NOMO-1 treated with DMSO at 0.1 percent for 48 hours (cell line): ENCODE results near the gene C14orf119.

ENCODE experiments used
- DNase-seq: peaks from one replicate; lab custom pipeline; 2025; ENCODE audit not compliant: unreplicated experiment; lab: John Stamatoyannopoulos, UW

The C14orf119 gene

GRCh38 chr14:23124337-23124954, 29.1 kb downstream of the C14orf119 start:
- DNase-seq: no peak

GRCh38 chr14:23125011-23125410, 29.7 kb downstream of the C14orf119 start:
- DNase-seq: no peak

- DNase-seq: no peak
Observed at GRCh38 chr14:23125933-23126524, 30.7 kb downstream of the C14orf119 start.

- no peak for DNase-seq
Observed at GRCh38 chr14:23126548-23127278, 31.4 kb downstream of the C14orf119 start.

- DNase-seq: no peak
Observed at GRCh38 chr14:23127861-23128260, 32.6 kb downstream of the C14orf119 start.

GRCh38 chr14:23128969-23129758, 33.9 kb downstream of the C14orf119 start:
- DNase-seq: no peak

- DNase-seq: no peak
Observed at GRCh38 chr14:23129759-23130316, 34.5 kb downstream of the C14orf119 start.

GRCh38 chr14:23130871-23131270, 35.6 kb downstream of the C14orf119 start:
- no peak for DNase-seq

GRCh38 chr14:23131482-23131881, 36.2 kb downstream of the C14orf119 start:
- no peak for DNase-seq

- DNase-seq: no peak
Observed at GRCh38 chr14:23132970-23133369, 37.7 kb downstream of the C14orf119 start.

GRCh38 chr14:23136566-23137133, 41.3 kb downstream of the C14orf119 start:
- no peak for DNase-seq

- DNase-seq: no peak
Observed at GRCh38 chr14:23137192-23137812, 42.0 kb downstream of the C14orf119 start.

- DNase-seq: no peak
Observed at GRCh38 chr14:23137813-23138535, 42.7 kb downstream of the C14orf119 start.

- no peak for DNase-seq
Observed at GRCh38 chr14:23139874-23140273, 44.6 kb downstream of the C14orf119 start.

- no peak for DNase-seq
Observed at GRCh38 chr14:23140371-23140770, 45.1 kb downstream of the C14orf119 start.

- no peak for DNase-seq
Observed at GRCh38 chr14:23141706-23142444, 46.6 kb downstream of the C14orf119 start.

- no peak for DNase-seq
Observed at GRCh38 chr14:23142826-23143225, 47.5 kb downstream of the C14orf119 start.

GRCh38 chr14:23143911-23144310, 48.6 kb downstream of the C14orf119 start:
- no peak for DNase-seq

GRCh38 chr14:23145794-23146350, 50.6 kb downstream of the C14orf119 start:
- no peak for DNase-seq
